ENCODE results near the gene GPR176.

DNA sequence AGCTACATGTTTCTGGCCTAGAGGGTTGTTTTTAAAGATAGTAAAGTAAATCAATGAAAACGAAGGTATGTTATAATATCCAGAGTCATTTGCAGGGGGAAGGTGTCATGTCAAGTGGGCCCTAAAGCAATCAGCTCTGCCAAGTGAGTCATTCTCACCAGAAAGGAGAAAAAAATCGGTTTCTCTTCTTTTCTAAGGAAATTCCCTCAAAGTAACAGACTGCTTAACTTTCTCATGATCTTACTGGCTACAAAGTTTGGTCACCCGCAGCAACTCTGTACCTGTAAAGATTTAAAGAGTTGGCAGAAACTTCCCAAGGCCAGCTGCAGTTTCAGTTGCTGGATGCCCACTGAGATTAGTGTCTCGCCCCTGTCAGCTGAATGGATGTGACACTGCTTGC lies 132.0 kb downstream of the GPR176 start:
- no peak for TF ChIP-seq YY1 (IDR thresholded peaks at IDR 0.05; ENCODE audit: low read depth)
- TF ChIP-seq, protein P1, sequence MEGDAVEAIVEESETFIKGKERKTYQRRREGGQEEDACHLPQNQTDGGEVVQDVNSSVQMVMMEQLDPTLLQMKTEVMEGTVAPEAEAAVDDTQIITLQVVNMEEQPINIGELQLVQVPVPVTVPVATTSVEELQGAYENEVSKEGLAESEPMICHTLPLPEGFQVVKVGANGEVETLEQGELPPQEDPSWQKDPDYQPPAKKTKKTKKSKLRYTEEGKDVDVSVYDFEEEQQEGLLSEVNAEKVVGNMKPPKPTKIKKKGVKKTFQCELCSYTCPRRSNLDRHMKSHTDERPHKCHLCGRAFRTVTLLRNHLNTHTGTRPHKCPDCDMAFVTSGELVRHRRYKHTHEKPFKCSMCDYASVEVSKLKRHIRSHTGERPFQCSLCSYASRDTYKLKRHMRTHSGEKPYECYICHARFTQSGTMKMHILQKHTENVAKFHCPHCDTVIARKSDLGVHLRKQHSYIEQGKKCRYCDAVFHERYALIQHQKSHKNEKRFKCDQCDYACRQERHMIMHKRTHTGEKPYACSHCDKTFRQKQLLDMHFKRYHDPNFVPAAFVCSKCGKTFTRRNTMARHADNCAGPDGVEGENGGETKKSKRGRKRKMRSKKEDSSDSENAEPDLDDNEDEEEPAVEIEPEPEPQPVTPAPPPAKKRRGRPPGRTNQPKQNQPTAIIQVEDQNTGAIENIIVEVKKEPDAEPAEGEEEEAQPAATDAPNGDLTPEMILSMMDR (IDR thresholded peaks at IDR 0.05): no peak

All from SK-N-SH (cell line).